GM18505 (cell line): ENCODE results near the gene NUMB.
"Not testable (repeated sequence)": the region's sequence is repeated elsewhere in the genome, so short reads cannot be mapped to it uniquely, and the experiment has no call there.

ENCODE experiments used
- ATAC-seq: cut with Tn5 transposase; IDR thresholded peaks from one replicate; pipeline ENCODE4 v1.9.1; 2021; ENCODE audit not compliant: unreplicated experiment
- POLR2A ChIP-seq: IDR thresholded peaks from 4 replicates; pipeline ENCODE4 v1.6.1; 2011; ENCODE audit warnings: borderline replicate concordance; ENCODE audit not compliant: insufficient read depth, insufficient read length; ENCODE audit errors: extremely low read depth

Gene NUMB

DNA sequence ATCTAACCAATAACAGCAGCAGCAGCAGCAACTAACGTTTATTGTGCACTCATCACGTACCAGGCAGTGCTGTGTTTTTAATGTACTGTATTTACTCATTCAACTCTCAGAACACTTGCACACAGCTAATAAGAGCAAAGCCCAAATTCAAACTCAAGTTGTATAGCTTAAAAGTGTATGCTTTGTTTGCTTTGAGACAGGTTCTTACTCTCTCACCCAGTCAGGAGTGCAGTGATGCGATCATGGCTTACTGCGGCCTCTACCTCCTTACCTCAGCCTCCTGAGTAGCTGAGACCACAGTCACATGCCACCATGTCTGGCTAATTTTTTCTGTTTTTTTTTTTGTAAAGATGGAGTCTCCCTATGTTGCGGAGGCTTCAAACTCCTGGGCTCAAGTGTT lies 115.7 kb downstream of the NUMB start:
- ATAC-seq, result no peak
- TF ChIP-seq POLR2A, result no peak

DNA sequence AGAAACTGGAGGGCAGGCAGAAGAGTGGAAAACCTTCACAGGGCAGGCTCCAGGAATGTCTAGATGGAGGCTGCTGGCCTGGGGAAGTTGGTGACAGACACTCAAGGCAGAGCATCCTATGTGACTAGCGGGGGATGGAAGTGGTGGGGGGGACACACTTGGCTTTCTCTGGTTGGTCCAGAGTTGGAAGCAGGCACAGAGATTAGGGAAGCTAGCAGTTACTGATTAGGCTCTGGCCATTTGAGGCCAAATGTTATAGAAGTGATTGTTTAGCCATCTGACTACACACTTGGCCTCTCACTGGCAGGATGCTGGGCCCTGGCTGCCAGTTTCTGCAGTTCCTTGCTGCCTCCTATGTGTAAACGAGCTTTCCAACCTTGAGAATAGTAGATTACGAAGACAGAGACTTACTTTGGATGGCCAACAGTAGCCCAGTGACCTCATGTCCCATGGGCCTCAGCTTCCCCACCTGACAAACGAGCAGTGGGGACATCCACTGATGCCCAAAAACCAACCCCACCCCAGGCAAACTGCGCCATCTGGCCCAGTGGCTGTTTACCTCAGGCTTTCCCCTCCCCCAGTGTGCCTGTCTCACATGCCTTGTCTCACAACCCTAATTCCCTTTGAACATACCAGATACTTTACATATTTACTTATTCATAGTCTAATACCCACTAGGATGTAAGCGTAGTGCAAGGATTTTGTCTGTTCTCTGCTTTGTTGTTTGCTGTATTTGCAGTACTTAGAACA lies 118.3 kb downstream of the NUMB start:
- no peak for TF ChIP-seq POLR2A
- no peak for ATAC-seq

DNA sequence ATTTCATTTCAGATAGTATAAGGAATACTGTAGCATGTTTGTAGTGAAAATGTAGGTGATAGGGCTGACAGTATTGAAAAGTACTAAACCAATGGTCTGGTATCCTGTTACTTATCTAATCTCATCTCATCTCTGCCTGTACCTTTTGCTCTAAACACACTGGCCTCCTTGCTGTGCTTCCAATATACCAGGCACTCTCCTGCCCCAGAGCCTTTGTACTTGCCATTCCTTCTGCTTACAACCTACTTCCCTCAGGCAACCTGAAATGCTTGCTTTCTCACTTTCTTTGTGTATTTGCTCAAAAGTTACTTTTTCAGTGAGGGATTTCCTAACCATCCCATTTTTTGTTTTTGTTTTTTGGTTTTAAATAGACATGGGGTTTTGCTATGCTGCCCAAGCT lies 119.1 kb downstream of the NUMB start:
- ATAC-seq, result no peak
- no peak for TF ChIP-seq POLR2A

DNA sequence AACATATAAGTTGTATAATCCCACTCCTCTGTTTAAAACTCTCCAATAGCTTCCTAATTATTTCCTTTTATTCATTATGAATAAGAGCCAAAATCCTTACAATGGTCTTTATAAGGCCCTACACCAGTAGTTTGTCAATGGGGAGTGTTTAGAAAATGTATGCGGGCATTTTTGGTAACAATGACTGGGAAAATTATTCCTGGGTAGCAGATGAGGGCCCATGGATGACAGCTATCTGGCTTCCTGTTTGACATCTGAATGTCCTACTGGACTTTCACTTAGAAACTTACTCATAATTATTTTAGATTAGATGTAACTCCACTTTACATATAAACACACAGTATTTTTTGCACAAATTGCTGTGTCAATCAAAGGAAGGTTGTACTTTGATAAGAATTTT lies 119.8 kb downstream of the NUMB start:
- TF ChIP-seq POLR2A, result no peak
- ATAC-seq, result no peak

DNA sequence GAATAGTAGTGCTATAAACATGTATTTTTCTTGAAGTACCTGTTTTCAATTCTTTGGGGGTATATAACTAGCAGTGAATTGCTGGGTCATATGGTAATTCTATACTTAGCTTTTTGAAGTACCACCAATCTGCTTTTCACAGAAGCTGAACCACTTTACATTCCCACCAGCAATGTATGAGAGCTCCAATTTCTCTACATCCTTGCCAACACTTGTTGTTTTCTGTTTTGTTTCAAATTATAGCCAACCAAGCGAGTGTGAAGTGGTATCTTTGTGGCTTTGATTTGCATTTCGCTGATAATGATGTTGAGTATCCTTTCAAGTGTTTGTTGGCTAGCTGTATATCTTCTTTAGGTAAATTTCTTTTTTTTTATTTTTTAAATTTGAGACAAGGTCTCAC lies 125.3 kb downstream of the NUMB start:
- no peak for TF ChIP-seq POLR2A
- no peak for ATAC-seq

DNA sequence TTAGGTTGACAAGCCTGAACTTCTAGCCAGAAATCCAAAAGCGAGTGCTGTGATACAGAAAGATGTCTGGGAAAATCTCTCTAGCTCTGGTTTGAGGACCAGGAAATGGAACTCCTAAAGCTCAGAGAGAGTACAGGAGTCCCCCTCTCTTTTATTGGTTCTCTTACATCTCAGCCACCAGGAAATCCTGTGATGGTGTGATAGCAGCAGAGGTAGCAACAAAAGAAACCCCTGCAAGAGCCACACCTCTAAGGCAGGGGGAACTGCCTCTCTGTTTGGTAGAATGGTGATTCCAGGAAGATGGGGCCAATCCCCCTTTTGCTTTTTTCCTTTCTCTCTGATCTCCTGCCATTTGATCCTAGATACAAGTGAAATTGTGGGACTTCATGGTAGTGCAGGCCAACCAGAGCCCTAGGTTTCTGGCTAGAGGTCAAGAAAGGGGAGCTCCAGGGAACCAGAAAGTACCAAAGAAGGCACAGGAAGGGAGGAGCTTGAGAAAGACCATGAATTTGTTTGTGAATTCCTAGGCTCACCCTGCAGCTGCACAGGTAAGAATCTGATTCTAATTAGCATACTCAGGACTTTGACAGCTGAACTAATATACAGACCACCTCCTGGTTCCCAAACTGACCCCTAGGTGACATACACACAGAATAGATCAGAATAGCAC lies 132.6 kb downstream of the NUMB start:
- no peak for TF ChIP-seq POLR2A
- no peak for ATAC-seq

DNA sequence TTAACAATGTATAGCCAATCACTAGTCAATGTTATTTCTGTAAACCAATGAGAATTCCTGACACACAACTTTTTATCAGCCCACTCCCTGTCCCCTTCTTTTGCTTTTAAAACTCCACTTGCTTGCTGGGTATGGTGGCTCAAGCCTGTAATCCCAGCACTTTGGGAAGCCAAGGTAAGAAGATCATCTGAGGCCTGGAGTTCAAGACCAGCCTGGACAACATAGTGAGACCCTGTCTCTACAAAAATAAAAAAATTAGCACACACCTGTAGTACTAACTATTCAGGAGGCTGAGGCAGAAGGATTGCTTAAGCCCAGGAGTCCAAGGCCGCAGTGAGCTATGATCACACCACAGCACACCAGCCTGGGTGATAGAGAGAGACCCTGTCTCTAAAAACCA lies 133.3 kb downstream of the NUMB start:
- no peak for TF ChIP-seq POLR2A
- no peak for ATAC-seq

DNA sequence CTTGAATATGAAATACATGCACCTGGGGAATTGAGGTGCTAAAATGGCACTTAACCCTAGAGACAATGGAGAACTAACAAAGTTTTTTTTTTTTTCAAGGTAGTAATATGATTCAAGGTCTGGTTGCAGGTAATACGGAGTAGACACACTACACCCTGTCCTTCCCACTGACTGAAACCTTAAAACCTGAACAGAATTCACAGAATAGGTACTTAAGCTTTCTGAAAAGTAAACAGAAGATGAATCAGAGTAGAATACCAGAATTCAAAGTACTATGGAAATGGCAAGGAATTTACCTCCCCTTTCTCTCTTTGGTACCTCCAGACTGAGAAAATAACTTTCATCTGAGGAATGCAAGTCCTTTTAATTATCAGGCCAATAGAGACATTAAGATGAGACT lies 133.8 kb downstream of the NUMB start:
- no peak for TF ChIP-seq POLR2A
- ATAC-seq, result no peak

DNA sequence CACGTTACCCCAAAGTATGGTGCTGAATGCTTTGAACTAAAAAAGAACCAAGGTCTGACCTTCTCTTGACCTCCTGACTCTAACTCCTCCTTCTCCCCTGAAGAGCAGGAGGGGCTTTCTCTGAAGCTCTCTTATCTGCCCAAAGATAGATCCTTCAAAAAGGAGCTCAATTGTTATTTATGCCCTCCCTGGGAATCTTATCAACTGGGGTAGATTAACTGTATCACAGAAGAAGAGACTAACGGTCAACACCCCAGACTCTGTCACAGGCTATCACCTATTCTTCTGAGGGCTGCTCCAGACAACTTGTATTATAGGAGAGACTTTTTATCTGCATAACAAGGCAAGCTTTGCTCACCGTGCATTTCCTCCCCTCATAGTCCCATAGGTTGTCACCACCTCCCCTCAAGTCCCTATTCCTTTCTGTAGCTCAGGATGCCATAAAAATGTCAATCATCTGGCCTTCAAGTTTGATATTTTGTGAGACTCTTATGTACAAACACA lies 134.4 kb downstream of the NUMB start:
- no peak for ATAC-seq
- TF ChIP-seq POLR2A, result no peak

DNA sequence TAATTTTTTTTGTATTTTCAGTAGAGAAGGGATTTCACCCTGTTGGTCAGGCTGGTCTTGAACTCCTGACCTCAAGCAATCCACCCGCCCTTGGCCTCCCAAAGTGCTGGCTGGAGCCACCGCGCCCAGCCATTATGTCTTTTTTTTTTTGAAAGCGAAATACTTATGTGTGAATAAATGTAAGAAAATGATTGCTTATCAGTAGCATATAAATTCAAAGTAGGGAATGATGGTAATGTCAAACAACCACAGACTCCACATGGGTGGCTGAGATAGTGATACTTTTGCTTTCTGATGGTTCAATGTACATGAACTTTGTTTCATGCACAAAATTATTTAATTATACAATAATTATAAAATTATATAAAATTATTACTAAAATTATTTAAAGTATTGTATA lies 145.2 kb downstream of the NUMB start:
- ATAC-seq, result no peak
- no peak for TF ChIP-seq POLR2A

DNA sequence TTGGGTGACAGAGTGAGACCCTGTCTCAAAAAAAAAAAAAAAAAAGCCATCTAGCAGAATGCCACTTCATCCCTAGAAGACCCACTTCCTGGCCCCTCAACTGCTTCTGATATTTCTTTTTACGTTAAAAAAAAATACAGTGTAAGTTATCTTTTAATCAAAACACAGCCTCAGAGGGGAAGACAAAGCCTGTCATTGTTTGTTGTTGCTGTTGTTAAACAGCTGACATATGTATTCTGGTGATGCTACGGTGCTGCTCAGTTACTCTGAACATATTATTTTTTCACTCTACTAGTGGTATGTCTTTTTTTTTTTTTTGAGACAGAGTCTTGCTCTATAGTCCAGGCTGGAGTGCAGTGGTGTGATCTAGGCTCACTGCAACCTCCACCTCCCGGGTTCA lies 145.7 kb downstream of the NUMB start:
- TF ChIP-seq POLR2A, result no peak
- no peak for ATAC-seq

DNA sequence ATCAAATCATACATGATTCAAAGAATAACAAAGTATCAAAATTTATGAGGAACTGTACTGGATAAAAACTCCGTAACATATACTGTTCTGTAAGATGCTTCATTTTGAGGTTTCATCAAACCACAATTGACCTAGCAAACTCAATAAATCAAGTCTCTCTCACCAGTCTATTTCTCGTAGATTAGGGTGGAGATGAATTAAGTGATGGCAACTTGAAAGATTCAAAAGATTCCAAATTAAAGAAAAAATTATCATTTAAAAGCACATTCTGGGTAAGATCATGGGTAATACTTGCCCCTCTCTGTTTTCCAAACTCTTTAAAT lies 146.7 kb downstream of the NUMB start:
- TF ChIP-seq POLR2A, result no peak
- ATAC-seq, result no peak

DNA sequence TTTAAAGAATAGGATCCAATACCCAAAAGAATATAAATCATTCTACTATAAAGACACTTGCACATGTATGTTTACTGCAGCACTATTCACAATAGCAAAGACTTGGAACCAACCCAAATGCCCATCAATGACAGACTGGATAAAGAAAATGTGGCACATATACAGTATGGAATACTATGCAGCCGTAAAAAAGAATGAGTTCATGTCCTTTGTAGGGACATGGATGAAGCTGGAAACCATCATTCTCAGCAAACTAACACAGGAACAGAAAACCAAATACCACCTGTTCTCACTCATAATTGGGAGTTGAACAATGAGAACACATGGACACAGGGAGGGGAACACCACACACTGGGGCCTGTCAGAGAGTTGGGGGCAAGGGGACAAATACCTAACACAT lies 149.1 kb downstream of the NUMB start:
- not testable (repeated sequence) for ATAC-seq

DNA sequence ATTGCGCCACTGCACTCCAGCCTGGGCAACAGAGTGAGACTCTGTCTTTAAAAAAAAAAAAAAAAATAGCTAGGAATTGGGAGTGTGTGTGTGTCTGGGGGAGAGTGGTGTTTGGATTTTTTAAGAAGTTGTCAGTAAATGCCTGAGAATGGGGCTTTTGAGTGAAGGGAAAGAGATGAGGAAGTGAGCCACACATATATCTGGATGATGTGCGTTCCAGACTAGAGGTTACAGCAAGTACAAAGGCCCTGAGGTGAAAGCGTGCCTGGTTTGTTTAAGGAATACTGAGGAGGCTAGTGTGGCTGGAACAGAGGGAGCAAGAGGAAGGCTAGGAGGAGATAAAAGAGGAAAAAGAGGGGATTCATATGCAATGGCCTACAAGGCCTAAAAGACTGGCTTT lies 151.1 kb downstream of the NUMB start:
- TF ChIP-seq POLR2A, result no peak
- no peak for ATAC-seq
